HEK293 (cell line): ENCODE results near the gene HYOU1.

Experiments used
- CTCF ChIP-seq: fragments of 450-650 bp; formaldehyde crosslinking; IDR thresholded peaks from 2 replicates; pipeline ENCODE4 v1.5.1; 2016; ENCODE audit warnings: missing biosample characterization, missing genetic modification characterization
- KLF8 ChIP-seq: fragments of 450-650 bp; formaldehyde crosslinking; IDR thresholded peaks from 2 replicates; pipeline ENCODE4 v1.5.1; 2016; ENCODE audit warnings: missing biosample characterization, missing genetic modification characterization
- PBX3 ChIP-seq: sonication (generic); formaldehyde crosslinking; IDR thresholded peaks from 2 replicates; pipeline ENCODE4 v1.8.1; 2022; ENCODE audit warnings: mild to moderate bottlenecking, moderate library complexity, missing genetic modification reagents
- REST ChIP-seq: fragments of 450-650 bp; formaldehyde crosslinking; IDR thresholded peaks from 2 replicates; pipeline ENCODE4 v1.5.1; 2016; ENCODE audit warnings: missing biosample characterization, missing genetic modification characterization
- YY1 ChIP-seq: fragments of 450-650 bp; formaldehyde crosslinking; IDR thresholded peaks from 2 replicates; pipeline ENCODE4 v1.5.1; 2018; ENCODE audit warnings: missing biosample characterization, missing genetic modification characterization
- ZNF223 ChIP-seq: fragments of 450-650 bp; formaldehyde crosslinking; IDR thresholded peaks from 2 replicates; pipeline ENCODE4 v1.5.1; 2016; ENCODE audit warnings: missing biosample characterization, missing genetic modification characterization
- ZNF362 ChIP-seq: fragments of 450-650 bp; formaldehyde crosslinking; IDR thresholded peaks from 2 replicates; pipeline ENCODE4 v1.5.1; 2016; ENCODE audit warnings: missing biosample characterization, missing genetic modification characterization
- ZNF37A ChIP-seq: fragments of 450-650 bp; IDR thresholded peaks from 2 replicates; pipeline ENCODE4 v1.5.1; 2018; ENCODE audit warnings: missing biosample characterization, missing genetic modification characterization
- ZNF624 ChIP-seq: fragments of 450-650 bp; formaldehyde crosslinking; IDR thresholded peaks from 2 replicates; pipeline ENCODE4 v1.5.1; 2017; ENCODE audit warnings: missing biosample characterization, missing genetic modification characterization

- TF ChIP-seq REST (no peak), CTCF (tag by site-specific recombination) (peak; percentile 65), YY1 (tag by site-specific recombination) (no peak), ZNF624 (tag by site-specific recombination) (no peak), ZNF37A (tag by site-specific recombination) (no peak), ZNF223 (no peak), KLF8 (tag by site-specific recombination) (no peak), ZNF362 (tag by site-specific recombination) (no peak), PBX3 (CRISPR knock-in tag) (no peak)
Observed at GRCh38 chr11:119055901-119056300, 1.1 kb downstream of the HYOU1 start.
